ENCODE measurements around the gene SLC25A36. TPM values are rescaled to one million over a fixed set of nuclear protein-coding genes. Genes with fewer than 3 reads are reported as not detected.

Gene SLC25A36
- total and polyA plus RNA-seq, 2 donors (not counting 1 experiment from before 2014, with no cell fraction given), result 29.3 to 76.0 TPM

DNA sequence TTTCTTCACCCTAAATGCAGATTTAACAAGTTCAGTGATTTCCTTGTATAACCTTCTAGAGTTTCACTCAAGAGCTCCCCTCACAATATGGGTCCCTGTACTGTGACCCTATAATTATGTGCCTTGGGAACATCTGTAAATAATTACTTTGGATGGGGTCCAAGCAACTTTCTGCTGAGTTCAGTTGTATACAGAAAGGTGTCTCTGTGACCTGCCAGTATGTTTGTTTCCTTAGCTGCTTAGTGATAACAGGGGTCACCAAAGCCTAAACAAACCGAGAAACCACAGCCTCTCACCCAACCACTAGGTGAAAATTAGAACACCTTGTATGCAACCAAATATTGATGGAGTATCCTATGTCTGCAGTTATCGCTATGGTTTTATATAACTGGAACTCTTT is 29.8 kb upstream of the SLC25A36 start:
- Histone ChIP-seq H3K36me3 (replicated peaks in 1 of 2; ENCODE audit: control extremely low read depth in 1 of 2, control insufficient read depth in 1 of 2, extremely low read depth in 1 of 2, insufficient read depth in 2 of 2, low read length in 1 of 2) (no peaks in the 10 kb centered on the region), H3K9me3 (ENCODE audit: control extremely low read depth in 1 of 3, control insufficient read depth in 2 of 3, insufficient read depth in 1 of 3, low read length in 2 of 3) (no peaks in the 10 kb centered on the region), H2AFZ (ENCODE audit: insufficient read depth, low read depth, low read length, poor library complexity, severe bottlenecking) (no peak overlapping the region), H3K79me2 (ENCODE audit: control insufficient read depth, insufficient read depth, low read length) (no peaks in the 10 kb centered on the region), H3K4me3 (ENCODE audit: control extremely low read depth in 1 of 5, extremely low read depth in 1 of 5, insufficient read depth in 1 of 5, low read depth in 2 of 5, low read length in 4 of 5) (no peak overlapping the region), H3K4me1 (ENCODE audit: control insufficient read depth in 2 of 2, insufficient read depth in 2 of 2, low read length in 2 of 2) (no peaks in the 10 kb centered on the region), H4K20me1 (ENCODE audit: control insufficient read depth, insufficient read depth, low read length, poor library complexity, severe bottlenecking) (no peaks in the 10 kb centered on the region), H3K9ac (ENCODE audit: low read length) (no peak overlapping the region), H3K27me3 (replicated peaks in 1 of 4; ENCODE audit: control extremely low read depth in 1 of 4, control insufficient read depth in 3 of 4, insufficient read depth in 4 of 4, low read length in 3 of 4) (no peaks in the 10 kb centered on the region), H3K4me2 (replicated peaks; ENCODE audit: low read depth, low read length, poor library complexity, severe bottlenecking) (no peak overlapping the region), H3K27ac (ENCODE audit: low read length in 2 of 2) (no peak overlapping the region)
- no peak overlapping the region for H3K27ac Mint-ChIP-seq
- no CpG with 5 or more reads among the region's 2 CpGs for WGBS (ENCODE audit: insufficient coverage)
- DNase-seq (no peak), ATAC-seq (ENCODE audit: low read depth) (no peak)
- ChIA-PET POLR2A (no interaction called here), CTCF (no interaction called here)
- intact Hi-C loops (cut with micrococcal nuclease), result no loop called here
- no peak overlapping the region for H3K4me3 Mint-ChIP-seq
- no peaks in the 10 kb centered on the region for H3K4me1 Mint-ChIP-seq
- peaks cover 19% of the 10 kb centered on the region for H3K27me3 Mint-ChIP-seq
- H3K9me3 Mint-ChIP-seq (ENCODE audit: insufficient read depth), result no peaks in the 10 kb centered on the region
- no peak for TF ChIP-seq EZH2 (IDR thresholded peaks at IDR 0.05; ENCODE audit: borderline replicate concordance, insufficient read depth, low read depth, low read length, poor library complexity, severe bottlenecking)
- TF ChIP-seq CTCF (IDR thresholded peaks at IDR 0.05), result no peak

DNA sequence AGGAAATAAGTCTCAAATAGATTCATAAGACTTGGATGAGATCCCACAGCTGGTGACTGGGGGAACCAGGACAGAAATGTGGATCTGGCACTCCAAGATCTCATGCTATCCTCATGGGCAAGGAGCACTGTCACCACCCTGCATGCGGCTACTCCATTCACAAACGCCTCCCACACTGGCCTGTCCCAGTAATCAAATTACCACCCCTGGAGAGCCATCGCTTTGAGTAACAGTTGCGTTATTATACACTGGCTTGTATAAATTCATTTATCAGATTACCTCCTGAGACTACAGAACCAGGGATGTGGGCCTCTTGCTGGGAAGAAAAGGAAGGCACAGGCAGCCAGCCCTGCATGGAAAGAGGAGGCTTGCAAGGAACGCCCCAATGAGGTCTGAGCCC is 27.9 kb upstream of the SLC25A36 start:
- peaks cover 0 to 3% (median 0%) of the 10 kb centered on the region in 4 experiments for H3K27me3 ChIP-seq (replicated peaks in 1 of 4; ENCODE audit: control extremely low read depth in 1 of 4, control insufficient read depth in 3 of 4, insufficient read depth in 4 of 4, low read length in 3 of 4)
- no peak overlapping the region for H3K27ac ChIP-seq (ENCODE audit: low read length in 2 of 2)
- no peaks in the 10 kb centered on the region for H3K36me3 ChIP-seq (replicated peaks in 1 of 2; ENCODE audit: control extremely low read depth in 1 of 2, control insufficient read depth in 1 of 2, extremely low read depth in 1 of 2, insufficient read depth in 2 of 2, low read length in 1 of 2)
- no peak overlapping the region for H3K27ac Mint-ChIP-seq
- WGBS (ENCODE audit: insufficient coverage), result 94% methylated on average over 3 of the region's 5 CpGs
- DNase-seq (no peak), ATAC-seq (ENCODE audit: low read depth) (no peak)
- no peak overlapping the region for H3K4me3 Mint-ChIP-seq
- CTCF ChIA-PET, result no interaction called here
- H3K4me1 ChIP-seq (ENCODE audit: control insufficient read depth in 2 of 2, insufficient read depth in 2 of 2, low read length in 2 of 2), result no peaks in the 10 kb centered on the region
- no peaks in the 10 kb centered on the region for H3K79me2 ChIP-seq (ENCODE audit: control insufficient read depth, insufficient read depth, low read length)
- H3K9me3 Mint-ChIP-seq (ENCODE audit: insufficient read depth), result no peaks in the 10 kb centered on the region
- H3K9ac ChIP-seq (ENCODE audit: low read length), result no peak overlapping the region
- H2AFZ ChIP-seq (ENCODE audit: insufficient read depth, low read depth, low read length, poor library complexity, severe bottlenecking), result no peak overlapping the region
- intact Hi-C loops (cut with micrococcal nuclease), result no loop called here
- no peak overlapping the region for H3K4me2 ChIP-seq (replicated peaks; ENCODE audit: low read depth, low read length, poor library complexity, severe bottlenecking)
- POLR2A ChIA-PET, result no interaction called here
- no peaks in the 10 kb centered on the region for H4K20me1 ChIP-seq (ENCODE audit: control insufficient read depth, insufficient read depth, low read length, poor library complexity, severe bottlenecking)
- no peaks in the 10 kb centered on the region for H3K9me3 ChIP-seq (ENCODE audit: control extremely low read depth in 1 of 3, control insufficient read depth in 2 of 3, insufficient read depth in 1 of 3, low read length in 2 of 3)
- H3K4me3 ChIP-seq (ENCODE audit: control extremely low read depth in 1 of 5, extremely low read depth in 1 of 5, insufficient read depth in 1 of 5, low read depth in 2 of 5, low read length in 4 of 5), result no peak overlapping the region
- TF ChIP-seq CTCF (IDR thresholded peaks at IDR 0.05), result no peak
- no peak for TF ChIP-seq EZH2 (IDR thresholded peaks at IDR 0.05; ENCODE audit: borderline replicate concordance, insufficient read depth, low read depth, low read length, poor library complexity, severe bottlenecking)
- no peaks in the 10 kb centered on the region for H3K4me1 Mint-ChIP-seq
- peaks cover 33% of the 10 kb centered on the region for H3K27me3 Mint-ChIP-seq

All from B cell (primary cell).